Hematopoietic multipotent progenitor cell treated with erythropoietin and hydrocortisone succinate and interleukin-3 and kit ligand, for 4 days (in vitro differentiated cells): ENCODE measurements around the gene CHRNA4.

Source experiments
- DNase-seq: peaks from one replicate; pipeline ENCODE4 v3.0.0-alpha.2; 2015

CHRNA4 gene

DNA sequence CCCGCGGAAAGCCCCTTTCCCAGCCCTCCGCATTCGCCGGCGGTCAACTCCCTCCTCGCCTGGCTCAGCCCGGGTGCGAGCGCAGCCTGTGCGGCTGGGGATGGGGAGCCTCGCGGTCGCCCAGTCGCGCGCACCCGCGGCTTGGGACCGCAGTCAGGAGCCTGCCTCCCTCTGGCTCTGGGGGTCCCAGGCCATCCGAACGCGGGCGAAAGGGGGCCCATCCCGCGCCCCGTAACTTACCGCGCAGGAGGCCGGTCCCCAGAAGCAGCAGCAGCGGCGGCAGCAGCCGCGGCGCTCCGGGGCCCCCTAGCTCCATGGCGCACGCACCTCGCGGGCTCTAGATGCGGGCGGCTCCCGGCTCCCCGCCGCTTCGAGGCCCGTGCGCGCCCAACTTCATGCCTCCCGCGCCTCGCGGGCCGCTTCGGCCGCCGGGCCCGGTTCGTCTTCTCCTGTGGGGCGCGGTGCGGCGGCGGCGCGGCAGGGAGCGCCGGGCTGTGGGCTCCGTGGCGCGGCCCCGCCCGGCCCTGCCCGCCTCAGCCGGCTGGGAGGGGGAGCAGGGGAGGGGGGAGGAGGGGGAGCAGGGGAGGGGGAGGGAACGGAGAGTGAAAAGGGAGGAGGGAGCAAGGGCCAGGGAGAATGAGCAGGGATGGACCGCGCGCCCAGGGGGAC lies at the start of gene CHRNA4:
CHRNA4 (minus strand) TSS at position 500 of the 669 bp plus-strand sequence; CDS start at position 316, 184 bp downstream.
- DNase-seq: no peak

DNA sequence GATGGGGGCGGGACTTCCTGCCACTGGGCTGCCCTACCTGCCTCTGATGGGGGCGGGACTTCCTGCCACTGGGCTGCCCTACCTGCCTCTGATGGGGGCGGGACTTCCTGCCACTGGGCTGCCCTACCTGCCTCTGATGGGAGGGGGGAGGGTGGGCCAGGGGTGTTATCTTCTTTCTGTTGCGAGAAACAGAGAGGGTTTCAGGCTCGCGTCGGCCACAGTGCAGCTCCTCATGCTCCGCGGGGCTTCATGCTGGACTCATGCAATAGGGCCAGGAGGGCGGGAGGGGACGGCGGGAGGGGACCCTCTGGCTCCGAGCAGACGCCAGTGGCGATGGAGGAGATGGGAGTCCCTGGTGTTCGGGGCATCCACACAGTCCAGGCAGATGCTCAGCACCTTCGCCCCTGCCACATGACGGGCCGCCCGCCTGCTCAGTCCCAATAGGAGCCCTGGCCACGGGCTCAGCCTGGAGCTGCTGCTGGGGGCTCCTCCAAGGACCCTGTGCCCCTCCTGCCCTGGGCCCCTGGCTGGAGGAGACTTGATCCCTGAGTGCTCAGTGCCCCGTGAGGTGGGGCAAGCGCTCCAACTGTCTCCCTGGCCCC lies 48.8 kb upstream of the CHRNA4 start:
- no peak for DNase-seq

DNA sequence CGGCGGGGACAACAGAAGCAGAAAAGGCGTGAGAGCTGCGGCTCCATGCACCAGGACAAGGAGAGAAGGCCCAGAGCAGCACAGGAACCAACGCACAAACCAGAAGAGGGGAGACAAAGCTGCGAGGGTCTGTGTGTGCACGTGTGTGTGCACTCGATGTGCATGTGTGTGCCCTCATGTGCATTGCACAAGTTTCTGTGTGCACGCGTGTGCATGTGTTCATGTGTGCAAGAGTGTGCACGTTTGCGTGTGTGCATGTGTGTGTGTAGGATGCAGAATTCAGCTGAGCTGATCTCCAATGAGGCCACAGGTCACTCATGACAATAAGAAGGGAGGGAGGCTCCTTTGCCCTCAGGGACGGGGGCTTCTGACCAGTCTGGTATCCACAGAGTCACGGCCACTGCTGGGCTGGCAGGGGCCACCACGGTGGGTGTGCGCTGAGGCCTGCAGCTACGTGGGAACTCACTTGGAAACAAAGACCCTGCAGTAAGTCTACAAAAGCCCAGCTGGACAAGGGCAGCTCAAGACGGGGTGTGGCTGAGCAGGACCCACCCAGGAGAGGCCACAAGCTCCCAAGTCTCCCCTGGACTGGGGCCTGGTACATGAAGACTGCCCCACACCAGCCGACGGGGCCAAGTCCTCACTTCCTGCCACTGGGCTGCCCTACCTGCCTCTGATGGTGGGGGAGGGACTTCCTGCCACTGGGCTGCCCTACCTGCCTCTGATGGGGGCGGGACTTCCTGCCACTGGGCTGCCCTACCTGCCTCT lies 48.1 kb upstream of the CHRNA4 start:
- no peak for DNase-seq

DNA sequence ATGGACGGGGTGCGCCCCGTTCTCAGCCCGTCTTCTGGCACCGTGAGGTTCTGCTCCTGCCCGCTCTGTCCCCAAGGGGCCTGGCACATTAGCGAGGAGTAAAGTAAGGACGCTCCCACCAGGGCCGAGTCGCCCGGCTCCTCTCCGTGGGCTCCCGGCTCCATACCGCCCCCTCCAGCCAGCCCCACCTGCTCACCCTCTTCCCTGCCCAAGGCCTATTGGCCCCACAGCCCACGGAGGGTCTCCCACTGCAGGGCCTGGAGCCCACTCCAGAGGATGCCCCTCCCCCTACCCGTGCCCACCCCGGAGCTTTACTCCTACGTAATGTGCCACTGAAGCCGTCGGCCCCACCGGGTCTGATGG lies 47.5 kb upstream of the CHRNA4 start:
- no peak for DNase-seq

DNA sequence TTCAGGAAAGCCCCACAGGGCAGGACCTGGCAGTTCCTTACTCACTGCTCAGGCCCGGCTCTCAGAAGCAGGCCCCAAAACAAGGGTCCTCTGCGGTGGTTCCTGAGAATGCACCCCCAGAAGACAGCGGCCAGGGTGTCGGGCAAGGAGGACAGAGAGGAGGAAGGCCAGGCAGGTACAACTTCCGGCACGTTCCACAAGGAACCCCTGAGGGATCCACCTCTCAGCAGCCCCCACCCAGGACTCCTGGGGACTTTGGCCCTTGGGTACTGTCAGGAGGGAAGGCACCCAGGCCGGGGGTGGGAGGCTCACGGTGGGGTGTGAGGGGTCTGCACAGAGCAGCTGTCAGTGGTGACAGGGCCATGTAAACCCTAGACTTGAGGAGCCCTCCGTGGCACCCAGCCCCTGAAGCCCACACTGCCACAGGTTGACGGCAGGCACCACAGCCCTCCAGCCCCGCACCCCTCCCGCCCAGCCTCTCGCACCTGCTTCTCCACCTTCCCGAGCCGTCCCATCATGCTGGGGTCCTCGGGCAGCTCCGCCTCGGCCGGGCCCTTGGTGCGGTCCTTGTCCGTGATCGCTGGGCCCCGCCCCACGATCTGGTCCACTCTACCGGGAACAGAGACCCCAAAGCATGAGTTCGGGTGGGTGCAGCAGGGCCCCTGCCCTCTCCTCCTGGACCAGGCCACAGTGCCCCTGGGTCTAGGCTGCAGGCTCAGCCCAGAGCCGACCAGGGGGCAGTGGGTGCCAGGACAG lies 47.0 kb upstream of the CHRNA4 start:
- DNase-seq: no peak

DNA sequence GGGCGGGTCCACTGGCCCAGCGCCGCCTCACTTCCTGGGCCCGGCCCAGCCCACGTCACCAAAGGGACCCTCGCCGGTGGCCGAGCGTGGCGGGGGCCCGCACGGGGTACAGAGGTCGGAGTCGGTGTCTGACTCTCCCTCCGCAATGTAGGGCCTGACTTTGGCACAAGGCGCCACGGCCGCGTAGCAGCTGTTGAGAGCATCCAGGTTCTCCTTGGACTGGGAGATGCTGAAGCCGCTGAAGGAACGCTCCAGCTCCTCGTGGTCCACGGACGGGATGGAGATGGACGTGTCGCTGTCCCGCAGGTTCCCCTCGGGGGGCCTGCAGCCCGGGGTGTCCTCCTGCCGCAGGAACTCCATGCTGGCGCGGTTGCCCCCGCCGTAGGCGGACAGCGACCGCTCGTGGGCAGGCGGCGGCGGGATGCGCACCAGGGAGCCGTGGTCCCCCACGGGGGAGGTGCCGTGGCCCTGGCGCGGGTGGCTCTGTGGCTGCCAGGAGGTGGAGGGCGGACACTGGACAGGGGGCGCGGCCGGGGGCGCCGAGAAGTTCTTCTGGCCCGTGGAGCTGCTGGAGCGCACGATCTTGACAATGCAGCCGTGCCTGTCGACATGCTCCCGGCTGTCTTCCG lies 45.6 kb upstream of the CHRNA4 start:
- no peak for DNase-seq

DNA sequence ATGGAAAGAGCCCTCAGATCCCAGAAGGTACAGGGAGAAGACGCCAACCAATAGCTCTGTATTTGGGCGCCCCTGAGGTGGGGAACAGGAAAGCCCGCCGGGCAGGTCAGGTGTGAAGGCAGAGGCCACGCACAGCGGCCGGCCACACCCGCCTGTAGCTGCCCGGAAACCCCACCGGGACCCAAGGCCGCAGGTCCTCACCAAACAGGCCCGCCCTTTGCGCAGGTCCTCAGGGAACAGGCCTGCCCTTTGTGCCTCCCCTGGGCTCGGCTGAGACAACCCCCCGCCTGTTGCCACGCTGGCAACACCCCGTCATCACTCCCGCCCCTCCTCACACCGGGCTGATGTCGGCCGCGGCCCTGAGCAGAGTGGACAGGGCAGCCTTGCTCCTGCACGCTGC lies 44.9 kb upstream of the CHRNA4 start:
- no peak for DNase-seq

DNA sequence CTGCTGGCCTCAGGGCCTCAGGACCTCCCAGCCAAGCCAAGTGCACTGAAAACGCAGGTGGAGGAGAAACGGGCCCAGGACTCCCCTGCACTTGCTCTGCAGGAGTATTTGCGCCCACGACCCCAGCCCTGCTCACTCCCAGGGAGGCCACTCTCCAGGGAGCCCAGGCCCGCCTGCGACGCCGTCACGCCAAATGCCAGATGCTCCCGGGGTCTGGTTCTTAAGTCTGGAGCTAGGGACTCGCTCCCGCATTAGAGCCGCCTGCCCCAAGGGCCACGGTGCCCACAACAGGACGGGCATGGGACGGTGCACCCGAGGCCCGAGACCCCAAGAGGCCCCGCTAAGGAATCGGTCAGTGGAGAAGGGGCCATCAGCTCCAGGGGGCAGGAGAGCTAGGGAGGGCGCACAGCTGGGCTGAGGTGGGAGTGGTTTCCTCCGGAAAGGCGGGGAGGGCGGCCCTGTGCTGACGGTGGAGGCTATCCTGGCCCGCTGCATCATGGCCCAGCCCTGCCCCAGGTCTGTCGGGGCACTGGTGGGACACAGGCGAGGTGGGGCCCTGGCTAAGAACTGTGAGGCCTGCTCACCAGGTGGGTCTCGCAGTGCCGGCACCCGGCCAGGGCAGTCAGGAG lies 44.1 kb upstream of the CHRNA4 start:
- no peak for DNase-seq

DNA sequence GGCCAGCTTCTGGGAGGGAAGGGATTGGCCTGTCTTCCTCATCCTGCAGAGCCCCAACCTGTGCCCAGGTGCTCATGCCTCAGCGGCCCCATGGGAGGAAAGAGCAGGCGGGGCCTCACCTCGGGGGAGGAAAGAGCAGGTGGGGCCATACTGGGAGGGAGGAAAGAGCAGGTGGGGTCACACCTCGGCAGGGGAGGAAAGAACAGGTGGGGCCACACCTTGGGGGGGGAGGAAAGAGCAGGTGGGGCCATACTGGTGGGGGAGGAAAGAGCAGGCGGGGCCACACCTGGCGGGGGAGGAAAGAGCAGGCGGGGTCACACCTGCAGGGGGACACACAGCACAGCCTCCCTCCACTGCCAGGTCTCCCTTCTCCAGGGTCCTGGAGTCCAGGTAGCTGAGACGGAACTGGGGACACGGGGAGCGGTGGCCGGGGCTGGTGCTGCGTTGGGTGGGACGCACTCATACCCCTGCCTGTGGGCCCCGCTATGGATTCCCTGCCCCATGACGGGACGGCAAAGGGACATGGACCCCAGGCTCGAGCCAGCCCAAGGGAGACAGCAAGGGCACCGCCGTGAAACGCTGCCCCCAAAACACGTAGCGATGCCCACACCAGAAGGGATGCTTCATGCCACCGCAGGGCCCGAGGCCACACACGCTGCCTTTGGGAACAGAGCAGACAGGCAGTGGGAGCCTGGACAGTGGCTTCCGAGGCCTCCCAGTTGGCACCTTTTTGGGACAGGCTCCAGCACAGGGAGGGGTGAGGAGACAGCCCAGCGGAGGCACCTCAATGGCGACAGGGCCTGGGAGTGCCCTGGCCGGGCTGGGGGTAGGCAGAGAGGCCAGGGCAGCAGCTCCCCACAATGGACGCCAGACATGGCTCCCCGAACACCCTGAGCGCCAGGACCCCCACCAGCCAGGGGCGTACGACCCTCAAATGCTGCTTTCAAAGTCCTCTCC lies 43.3 kb upstream of the CHRNA4 start:
- DNase-seq: no peak

DNA sequence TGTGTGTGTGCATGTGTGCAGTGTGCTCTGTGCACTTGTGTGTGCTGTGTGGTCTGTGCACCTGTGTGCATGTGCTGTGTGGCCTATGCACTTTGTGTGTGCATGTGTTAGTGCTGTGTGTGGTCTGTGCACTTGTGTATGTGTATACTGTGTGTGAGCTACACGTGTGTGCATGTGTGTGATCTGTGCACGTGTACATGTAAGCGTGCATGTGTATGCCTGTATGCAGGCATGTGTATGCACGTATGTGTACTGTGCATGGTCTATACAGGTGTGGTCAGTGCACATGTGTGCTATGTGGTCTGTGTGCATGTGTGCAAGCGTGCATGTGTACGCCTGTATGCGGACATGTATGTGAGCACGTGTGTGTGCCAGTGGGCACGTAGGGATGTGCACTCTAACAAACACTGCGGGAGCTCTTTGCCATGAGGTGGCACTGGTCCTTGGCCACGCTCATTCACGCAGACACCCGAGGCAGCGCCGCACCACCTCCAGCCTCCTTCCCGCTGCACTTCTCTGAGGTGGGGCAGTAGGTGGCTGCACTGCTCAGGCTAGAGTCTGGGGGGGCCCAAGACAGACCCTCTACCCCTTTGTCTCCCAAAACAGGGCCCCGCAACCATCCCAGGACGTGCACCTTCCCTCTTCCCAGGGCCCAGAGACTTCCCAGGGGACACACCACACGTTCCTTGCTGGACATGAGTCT lies 42.4 kb upstream of the CHRNA4 start:
- DNase-seq: no peak

DNA sequence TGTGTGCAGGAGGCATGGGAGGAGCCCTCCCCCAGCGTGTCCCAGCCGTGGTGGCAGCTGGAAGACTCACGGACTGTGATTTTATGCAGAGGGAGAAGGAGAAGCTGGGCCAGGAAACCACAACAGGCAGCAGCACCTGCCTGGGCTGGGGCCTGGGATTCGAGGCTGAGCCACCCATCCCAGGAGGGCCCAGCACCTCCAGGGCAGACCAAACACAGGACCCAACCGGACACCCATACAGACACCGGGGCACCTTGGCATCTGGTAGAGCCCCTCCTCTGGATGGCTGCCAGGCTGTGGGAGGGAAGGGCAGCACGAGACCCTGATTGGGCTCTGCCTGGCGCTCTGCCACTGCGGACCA lies 41.7 kb upstream of the CHRNA4 start:
- no peak for DNase-seq

DNA sequence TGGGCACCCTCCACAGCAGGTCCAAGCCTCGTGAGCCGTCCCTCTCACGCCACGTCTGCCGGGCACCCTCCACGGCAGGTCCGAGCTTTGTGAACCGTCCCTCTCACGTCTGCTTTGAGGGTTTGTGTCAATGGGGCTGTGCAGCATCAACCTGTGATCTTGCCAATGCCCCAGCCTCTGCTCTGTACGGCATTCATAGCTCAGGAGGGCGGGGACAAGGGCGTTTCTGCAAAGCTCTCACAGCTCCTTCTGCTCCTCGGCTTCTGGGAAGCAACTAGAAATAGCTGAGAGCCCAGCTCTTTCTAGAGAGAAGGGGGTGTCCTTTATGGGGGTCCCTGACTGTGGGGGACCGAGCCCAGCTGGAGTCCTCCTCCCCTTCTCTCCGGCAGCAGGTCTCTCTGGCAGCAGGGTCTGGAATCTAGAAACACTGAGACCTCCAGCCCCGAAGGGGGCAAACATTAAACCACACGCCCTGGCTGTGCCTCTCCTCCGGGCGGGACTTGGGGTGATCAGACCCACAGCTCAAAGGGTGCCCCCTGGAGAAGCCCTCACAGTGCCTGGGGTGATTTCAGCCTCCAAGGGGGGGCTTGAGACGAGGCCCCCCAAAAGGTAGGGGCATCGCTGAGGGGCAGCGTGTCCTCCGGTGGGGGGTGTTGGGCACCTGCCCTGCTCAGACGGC lies 41.2 kb upstream of the CHRNA4 start:
- DNase-seq: peak; percentile 14

DNA sequence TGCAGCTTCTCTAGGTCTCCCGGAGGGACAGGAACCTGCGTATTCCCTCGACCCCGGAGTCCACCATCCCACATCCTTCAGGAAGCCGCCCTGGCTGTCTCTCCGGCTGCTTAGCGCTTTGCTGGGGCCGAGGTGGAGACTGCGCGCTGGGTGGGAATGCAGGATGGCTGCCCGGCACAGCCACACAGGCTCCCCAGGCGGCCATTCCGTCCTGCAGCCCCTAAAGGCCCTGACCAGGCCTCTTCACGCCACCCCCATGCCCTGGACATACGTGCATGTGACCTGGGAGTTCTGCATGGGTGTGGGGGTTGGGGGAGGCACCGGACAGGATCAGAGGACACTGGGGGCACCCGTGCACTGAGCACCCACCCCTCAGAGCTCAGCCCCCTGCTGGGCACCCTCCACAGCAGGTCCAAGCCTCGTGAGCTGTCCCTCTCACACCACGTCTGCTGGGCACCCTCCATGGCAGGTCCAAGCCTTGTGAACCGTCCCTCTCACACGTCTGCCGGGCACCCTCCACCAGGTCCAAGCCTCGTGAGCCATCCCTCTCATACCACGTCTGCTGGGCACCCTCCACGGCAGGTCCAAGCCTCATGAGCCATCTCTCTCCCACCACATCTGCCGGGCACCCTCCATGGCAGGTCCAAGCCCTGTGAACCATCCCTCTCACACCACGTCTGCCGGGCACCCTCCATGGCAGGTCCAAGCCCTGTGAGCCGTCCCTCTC lies 40.4 kb upstream of the CHRNA4 start:
- no peak for DNase-seq

DNA sequence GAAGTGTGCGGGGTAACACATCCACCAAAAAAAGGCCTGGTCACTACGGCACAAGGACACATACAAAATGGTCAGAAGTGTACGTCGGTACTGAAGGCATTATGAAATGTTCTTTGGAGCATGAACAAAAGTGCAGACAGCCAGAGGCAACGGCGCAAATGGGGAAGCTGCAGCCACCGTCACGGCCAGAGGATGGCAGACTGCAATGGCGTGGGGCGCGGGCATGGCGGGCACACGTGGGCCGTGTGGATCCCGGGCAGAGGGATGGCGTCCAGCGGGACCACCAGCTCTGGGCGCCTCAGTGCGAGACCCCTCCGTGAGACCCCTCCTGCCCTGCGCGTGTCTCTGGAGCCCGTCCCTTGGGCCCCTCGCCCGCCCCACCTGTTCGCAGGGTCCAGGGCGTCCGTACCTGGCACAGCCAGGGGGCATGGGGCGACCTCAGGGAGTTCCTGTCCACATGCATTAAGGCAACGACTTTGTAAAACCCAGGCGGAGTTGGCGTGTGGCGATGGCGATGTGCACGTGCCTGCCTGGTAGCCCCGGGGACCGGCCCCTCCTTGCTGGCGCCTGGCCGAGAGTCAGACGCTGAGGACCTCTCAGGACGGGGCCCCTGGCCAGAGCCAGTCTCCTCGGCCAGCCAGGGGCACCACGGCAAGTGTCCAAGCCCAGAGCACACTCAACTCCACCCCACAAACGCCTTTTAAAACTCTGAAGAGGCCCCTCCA lies 39.5 kb upstream of the CHRNA4 start:
- DNase-seq: no peak

DNA sequence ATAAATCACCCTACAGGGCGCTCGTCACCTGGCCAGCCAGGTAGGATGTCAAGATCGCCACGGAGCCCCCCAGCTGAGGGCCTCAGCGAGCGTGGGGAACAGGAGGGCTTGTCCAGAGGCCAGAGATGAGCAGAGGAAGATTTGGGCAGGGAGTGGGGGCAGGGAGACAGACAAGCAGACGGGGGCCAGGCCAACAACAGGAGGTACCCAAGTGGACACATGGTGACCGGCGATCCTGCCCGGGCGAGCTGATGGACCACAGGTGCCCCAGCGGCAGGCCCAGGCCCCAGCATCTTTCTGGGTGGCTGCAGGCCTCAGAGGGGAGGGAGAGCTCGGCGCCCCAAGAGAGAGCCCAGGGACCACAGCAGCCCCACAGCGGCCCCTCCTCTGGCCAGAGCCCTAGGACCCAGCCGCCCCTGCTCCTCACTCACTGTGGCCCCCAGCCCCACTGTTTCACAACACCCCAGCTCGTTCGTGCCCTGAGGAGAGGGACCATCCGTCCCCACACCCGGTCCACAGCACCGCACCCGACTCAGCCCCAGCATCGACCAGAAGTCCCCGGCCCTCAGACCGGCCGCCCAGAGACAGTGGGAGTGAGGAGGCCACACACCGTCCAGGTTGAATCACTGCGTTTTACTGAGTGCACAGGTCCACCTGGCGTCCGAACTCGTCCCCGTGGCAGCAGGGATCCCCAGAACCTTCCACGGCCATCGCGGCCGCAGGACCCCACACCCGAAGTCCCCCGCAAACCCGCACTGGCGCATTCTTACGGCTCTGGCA lies 38.6 kb upstream of the CHRNA4 start:
- DNase-seq: no peak

DNA sequence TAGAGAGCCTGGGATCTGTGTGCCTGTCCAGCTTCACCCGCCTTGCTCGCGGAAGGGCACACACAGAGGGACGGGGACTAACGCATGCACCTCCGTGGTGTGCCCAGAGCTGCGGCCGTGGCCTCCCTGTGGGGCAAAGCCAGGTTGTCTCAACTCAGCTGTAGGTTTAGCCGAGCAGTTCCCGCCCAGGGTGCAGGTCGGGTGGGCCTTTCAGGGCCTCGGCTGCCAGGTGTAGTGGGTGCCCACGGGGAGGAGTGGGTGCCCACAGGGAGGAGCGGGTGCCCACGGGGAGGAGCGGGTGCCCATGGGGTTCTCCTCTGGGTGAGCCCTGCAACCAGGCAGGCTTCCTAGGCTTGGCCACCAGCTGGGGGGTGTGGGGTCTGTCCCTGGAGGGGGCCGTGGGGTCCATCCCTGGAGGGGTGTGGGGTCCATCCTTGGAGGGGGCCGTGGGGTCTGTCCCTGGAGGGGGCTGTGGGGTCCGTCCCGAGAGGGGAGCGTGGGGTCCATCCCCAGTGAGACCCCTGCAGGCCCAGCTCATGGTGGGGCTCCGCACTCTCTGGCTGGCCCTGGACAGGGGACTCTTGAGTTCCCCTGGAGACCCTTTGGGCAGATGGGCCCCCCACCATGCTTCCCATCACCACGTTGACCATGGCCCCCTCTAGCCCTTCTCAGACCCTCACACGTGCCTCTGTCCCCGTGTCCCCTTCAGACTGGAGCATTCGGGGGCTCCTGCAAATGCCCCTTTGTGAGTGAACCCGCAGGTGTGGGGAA lies 37.8 kb upstream of the CHRNA4 start:
- DNase-seq: no peak

DNA sequence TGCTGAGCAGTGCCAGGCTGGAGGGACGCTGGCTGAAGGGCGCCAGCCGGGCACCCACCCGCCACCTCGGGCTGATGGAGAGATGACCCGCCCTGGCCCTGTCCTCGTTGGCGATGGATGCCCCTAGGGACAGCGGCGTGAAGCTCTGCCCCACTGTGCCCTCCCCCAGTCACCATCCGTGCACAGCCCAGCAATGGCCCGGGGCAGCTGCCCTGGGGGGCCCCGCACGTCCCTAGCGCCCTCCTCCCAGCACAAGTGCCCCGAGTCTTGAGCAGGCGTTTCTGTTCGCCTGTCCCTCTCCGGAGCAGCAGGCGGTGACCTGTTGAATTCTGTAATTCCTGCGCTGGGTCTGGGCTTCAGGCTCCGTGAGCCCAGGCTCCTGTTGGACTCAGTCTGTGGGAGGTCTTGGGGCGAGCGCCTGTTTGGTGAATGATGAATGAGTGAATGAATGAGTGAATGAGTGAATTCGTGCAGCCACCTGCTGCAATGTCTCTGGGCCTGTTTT lies 36.8 kb upstream of the CHRNA4 start:
- DNase-seq: no peak
